GM13977 (cell line): ENCODE results near the gene KDELR3.

Experiments used
- DNase-seq: peaks from one replicate; pipeline ENCODE4 v3.0.0; 2012; ENCODE audit warnings: low spot score
- in situ Hi-C: fragments of 300-500 bp; cut with MboI; formaldehyde crosslinking; loops from one replicate; pipeline ENCODE4 v1.12.0; 2022; ENCODE audit warnings: low sequenced_read_pairs, low pct_unique_long_range_greater_than_20kb, mixed read lengths, inconsistent platforms; ENCODE audit not compliant: unreplicated experiment
- TF ChIP-seq, protein P1 (sequence below): IDR thresholded peaks from 2 replicates; pipeline ENCODE4 v1.5.1; 2012; ENCODE audit warnings: mild to moderate bottlenecking, control low read depth; ENCODE audit not compliant: insufficient read depth; ENCODE audit errors: extremely low read depth, missing control alignments

The KDELR3 gene

DNA sequence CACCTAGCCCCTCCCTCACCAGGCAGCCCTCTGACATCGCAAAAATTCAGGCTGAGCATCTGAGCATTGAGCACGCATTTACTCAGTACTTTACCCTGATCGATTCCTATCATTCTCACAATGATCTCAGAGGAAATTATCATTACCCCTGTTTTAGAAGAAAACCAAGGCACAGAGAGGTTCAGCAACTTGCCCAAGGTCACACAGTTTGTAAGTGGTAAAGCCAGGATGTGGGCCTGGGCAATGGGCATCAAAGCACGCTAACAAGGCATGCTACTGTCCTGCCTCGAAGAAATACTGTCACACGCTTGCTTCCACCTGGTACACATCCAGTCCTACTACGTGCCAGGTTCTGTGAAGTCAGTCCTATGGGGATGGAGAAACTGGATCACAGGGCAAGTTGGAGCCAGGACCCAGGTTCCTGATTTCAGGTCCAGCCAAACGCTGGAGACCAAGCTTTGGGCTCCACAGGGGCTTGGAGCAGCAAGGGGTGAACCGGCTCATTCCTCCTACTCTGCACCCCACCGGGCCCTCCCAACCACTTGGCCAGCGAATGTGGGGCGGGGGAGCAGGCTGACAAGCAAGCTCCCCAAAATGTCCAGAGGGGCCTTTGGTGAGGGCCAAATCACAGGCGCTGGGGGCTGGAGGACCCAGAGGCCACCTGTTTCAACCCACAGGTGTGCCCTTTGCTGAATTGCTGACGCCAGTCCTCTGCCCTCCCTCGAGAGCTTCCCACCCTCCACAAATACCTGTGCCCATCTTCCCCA is 31.1 kb upstream of the KDELR3 start:
- no peak for DNase-seq
- in situ Hi-C loops = no loop called here
- TF ChIP-seq, protein P1, sequence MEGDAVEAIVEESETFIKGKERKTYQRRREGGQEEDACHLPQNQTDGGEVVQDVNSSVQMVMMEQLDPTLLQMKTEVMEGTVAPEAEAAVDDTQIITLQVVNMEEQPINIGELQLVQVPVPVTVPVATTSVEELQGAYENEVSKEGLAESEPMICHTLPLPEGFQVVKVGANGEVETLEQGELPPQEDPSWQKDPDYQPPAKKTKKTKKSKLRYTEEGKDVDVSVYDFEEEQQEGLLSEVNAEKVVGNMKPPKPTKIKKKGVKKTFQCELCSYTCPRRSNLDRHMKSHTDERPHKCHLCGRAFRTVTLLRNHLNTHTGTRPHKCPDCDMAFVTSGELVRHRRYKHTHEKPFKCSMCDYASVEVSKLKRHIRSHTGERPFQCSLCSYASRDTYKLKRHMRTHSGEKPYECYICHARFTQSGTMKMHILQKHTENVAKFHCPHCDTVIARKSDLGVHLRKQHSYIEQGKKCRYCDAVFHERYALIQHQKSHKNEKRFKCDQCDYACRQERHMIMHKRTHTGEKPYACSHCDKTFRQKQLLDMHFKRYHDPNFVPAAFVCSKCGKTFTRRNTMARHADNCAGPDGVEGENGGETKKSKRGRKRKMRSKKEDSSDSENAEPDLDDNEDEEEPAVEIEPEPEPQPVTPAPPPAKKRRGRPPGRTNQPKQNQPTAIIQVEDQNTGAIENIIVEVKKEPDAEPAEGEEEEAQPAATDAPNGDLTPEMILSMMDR = no peak

DNA sequence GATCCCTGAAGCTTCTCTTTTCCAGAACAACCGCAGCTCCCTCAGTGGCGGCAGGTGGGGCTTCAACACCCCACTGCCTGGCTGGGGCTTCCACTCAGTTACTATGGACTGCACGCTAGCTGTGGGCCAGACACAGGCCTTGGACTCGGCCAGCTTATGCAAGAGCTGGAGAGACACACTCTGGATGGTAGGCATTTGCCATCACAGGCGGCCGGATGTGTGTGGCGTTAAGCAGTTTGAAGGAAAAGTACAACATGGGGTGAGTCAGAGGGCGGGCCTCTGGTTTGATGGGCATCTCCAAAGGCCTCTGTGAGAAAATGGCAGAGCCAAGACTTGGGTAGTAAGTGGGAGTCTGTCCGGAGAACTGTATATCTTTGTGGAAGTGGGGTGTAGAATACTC is 30.5 kb upstream of the KDELR3 start:
- TF ChIP-seq, protein P1 = no peak
- DNase-seq = no peak
- in situ Hi-C loops = no loop called here

DNA sequence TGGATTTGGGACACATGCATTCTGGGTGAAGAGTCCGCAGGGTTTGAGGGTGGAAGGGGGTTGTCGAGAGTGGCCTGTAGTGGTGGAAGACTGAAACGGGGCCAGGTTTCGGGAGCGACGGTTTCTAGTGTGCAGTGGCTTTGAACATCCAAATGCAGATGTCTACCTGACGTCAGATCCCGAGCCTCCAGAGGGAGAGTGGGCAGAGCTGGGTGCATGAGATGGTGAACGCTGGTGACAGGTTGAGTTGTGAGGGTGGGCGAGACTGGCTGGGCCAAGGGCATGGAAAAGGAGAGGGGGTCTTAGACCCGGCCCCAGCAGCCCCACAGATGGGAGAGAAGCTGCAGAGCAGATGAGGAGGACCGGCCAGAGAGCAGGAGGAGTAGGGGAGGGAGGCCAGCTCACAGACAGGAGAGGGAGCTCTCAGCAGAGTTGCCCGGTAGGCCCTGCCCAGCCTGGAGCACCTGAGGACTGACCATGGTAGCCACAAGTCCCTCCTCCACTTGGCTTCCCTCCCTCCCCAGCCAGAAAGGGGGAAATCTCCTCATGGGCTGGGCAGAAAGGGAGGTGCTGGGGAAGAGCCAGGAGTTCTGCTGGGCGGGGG is 27.0 kb upstream of the KDELR3 start:
- in situ Hi-C loops = no loop called here
- no peak for DNase-seq
- TF ChIP-seq, protein P1 = no peak

DNA sequence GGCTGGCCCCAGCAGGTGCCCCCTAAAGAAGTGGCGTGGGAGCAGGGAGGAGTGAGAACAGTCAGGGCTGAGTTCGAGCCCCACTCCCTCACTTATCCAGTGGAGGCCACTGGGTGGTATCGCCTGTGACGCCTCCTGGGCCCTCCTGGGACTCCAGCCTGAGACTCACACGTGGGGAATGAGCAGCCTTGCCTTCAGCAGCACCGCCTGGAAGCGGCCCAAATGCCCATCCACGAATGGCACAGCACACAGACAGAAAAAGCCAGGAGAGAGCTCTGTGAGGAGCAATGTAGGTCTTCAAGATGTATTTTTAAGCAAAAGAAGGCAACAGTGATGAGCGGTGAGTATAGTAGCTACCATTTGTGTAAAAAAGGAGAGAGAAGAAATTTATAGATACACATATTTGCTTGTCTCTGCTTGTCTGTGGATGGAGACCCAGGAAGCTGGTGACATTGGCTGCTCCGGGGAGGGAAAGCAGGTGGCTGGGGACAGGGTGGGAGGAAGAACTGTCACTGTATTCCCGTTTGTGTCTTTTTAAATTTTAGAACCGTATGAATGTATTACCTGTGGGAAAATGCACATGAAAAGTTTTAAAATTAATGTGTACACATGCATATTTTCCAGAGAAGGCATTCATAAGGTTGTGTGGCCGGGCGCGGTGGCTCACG is 26.1 kb upstream of the KDELR3 start:
- DNase-seq = no peak
- TF ChIP-seq, protein P1 = no peak
- in situ Hi-C loops = no loop called here

DNA sequence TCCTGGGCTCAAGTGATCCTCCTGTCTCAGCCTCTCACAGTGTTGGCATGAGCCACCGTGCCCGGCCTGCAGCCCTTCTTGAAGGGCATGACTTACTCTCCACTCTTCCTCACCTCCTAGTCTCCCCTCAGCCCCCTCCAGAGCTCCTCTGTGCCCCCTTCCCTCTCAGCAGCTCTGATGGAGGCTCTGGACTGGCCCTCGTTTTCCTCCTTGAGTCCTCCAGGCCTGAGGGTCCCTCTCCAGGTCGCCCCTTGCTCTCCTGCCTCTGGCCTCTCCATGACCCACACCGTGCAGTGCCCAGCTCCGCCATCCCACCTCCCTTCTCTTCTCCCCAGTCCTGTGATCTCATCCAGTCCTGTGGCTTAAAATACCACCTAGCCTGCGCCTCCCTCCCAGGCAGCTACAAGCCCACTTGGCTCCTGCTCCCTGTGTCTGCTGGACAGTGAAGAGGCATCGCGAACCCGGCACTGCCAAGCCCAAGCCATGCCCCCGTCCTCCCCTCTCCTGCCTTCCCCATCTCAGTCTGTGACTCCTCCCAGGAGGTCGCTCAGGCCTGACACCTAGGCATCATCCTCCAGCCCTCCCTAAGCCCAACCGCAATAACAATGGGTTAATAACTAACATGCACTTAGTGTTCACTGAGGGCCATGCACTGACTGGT is 24.8 kb upstream of the KDELR3 start:
- in situ Hi-C loops = no loop called here
- DNase-seq = no peak
- TF ChIP-seq, protein P1 = no peak
